PC-9 (cell line): ENCODE results near the gene ADRA1B.

Experiments used
- CTCF ChIP-seq: fragments of 200-600 bp; sonication (generic); conservative IDR thresholded peaks from 2 replicates; pipeline ENCODE4 v1.6.1; 2017; ENCODE audit warnings: mixed run types, antibody characterized with exemption, mild to moderate bottlenecking, moderate library complexity
- EZH2 ChIP-seq: fragments of 200-600 bp; sonication (generic); IDR thresholded peaks from 2 replicates; pipeline ENCODE4 v1.8.0; 2017; ENCODE audit warnings: antibody characterized with exemption, low read depth

- TF ChIP-seq CTCF = no peak; the same call in 1 of the 2 replicates
- TF ChIP-seq EZH2 = no peak
Observed at GRCh38 chr5:159965031-159965837, 49.0 kb downstream of the ADRA1B start.
